Measurements from ENCODE around the gene NKAIN2. TPM values are rescaled to one million over a fixed set of nuclear protein-coding genes. Genes with fewer than 3 reads are reported as not detected.
"Not testable (repeated sequence)": the region's sequence is repeated elsewhere in the genome, so short reads cannot be mapped to it uniquely, and the experiment has no call there.

The NKAIN2 gene
- polyA plus RNA-seq, 3 donors, result 20.2 to 32.0 (median 22.2) TPM

GRCh38 chr6:124167249-124167648, 363.6 kb downstream of the NKAIN2 start:
- DNase-seq (ENCODE audit: low read depth in 3 of 3, low spot score in 2 of 3), result not testable (repeated sequence)

- DNase-seq (ENCODE audit: low read depth in 3 of 3, low spot score in 2 of 3), result no peak
Observed at GRCh38 chr6:124190256-124190655, 386.6 kb downstream of the NKAIN2 start.

- no peak for DNase-seq (ENCODE audit: low read depth in 3 of 3, low spot score in 2 of 3)
Observed at GRCh38 chr6:124193132-124193531, 389.5 kb downstream of the NKAIN2 start.

- no peak for DNase-seq (ENCODE audit: low read depth in 3 of 3, low spot score in 2 of 3)
Observed at GRCh38 chr6:124197148-124197547, 393.5 kb downstream of the NKAIN2 start.

- DNase-seq (ENCODE audit: low read depth in 3 of 3, low spot score in 2 of 3), result no peak
Observed at GRCh38 chr6:124199286-124199685, 395.6 kb downstream of the NKAIN2 start.

GRCh38 chr6:124200661-124201060, 397.0 kb downstream of the NKAIN2 start:
- DNase-seq (ENCODE audit: low read depth in 3 of 3, low spot score in 2 of 3), result no peak

- no peak for DNase-seq (ENCODE audit: low read depth in 3 of 3, low spot score in 2 of 3)
Observed at GRCh38 chr6:124203101-124203811, 399.6 kb downstream of the NKAIN2 start.

GRCh38 chr6:124203812-124204167, 400.1 kb downstream of the NKAIN2 start:
- DNase-seq (ENCODE audit: low read depth in 3 of 3, low spot score in 2 of 3), result no peak

GRCh38 chr6:124205921-124206320, 402.3 kb downstream of the NKAIN2 start:
- DNase-seq (ENCODE audit: low read depth in 3 of 3, low spot score in 2 of 3), result no peak

GRCh38 chr6:124223611-124224345, 420.1 kb downstream of the NKAIN2 start:
- DNase-seq (ENCODE audit: low read depth in 3 of 3, low spot score in 2 of 3), result no peak

- no peak for DNase-seq (ENCODE audit: low read depth in 3 of 3, low spot score in 2 of 3)
Observed at GRCh38 chr6:124226396-124226795, 422.7 kb downstream of the NKAIN2 start.

GRCh38 chr6:124233221-124233620, 429.6 kb downstream of the NKAIN2 start:
- DNase-seq (ENCODE audit: low read depth in 3 of 3, low spot score in 2 of 3), result no peak

GRCh38 chr6:124234801-124235200, 431.1 kb downstream of the NKAIN2 start:
- DNase-seq (ENCODE audit: low read depth in 3 of 3, low spot score in 2 of 3), result no peak

- no peak for DNase-seq (ENCODE audit: low read depth in 3 of 3, low spot score in 2 of 3)
Observed at GRCh38 chr6:124237911-124238310, 434.2 kb downstream of the NKAIN2 start.

GRCh38 chr6:124238408-124238807, 434.7 kb downstream of the NKAIN2 start:
- DNase-seq (ENCODE audit: low read depth in 3 of 3, low spot score in 2 of 3), result not testable (repeated sequence)

- no peak for DNase-seq (ENCODE audit: low read depth in 3 of 3, low spot score in 2 of 3)
Observed at GRCh38 chr6:124254941-124255685, 451.4 kb downstream of the NKAIN2 start.

- no peak for DNase-seq (ENCODE audit: low read depth in 3 of 3, low spot score in 2 of 3)
Observed at GRCh38 chr6:124260337-124260736, 456.7 kb downstream of the NKAIN2 start.

- no peak for DNase-seq (ENCODE audit: low read depth in 3 of 3, low spot score in 2 of 3)
Observed at GRCh38 chr6:124269733-124270132, 466.1 kb downstream of the NKAIN2 start.

GRCh38 chr6:124273701-124274100, 470.0 kb downstream of the NKAIN2 start:
- DNase-seq (ENCODE audit: low read depth in 3 of 3, low spot score in 2 of 3), result no peak

GRCh38 chr6:124282541-124282940, 478.9 kb downstream of the NKAIN2 start:
- no peak for DNase-seq (ENCODE audit: low read depth in 3 of 3, low spot score in 2 of 3)

- no peak for DNase-seq (ENCODE audit: low read depth in 3 of 3, low spot score in 2 of 3)
Observed at GRCh38 chr6:124283486-124283885, 479.8 kb downstream of the NKAIN2 start.

- no peak for DNase-seq (ENCODE audit: low read depth in 3 of 3, low spot score in 2 of 3)
Observed at GRCh38 chr6:124285146-124285545, 481.5 kb downstream of the NKAIN2 start.

Data from right renal cortex interstitium (tissue), 3 donors.